GM19438 (cell line): ENCODE measurements around the gene AGMO.
"Not testable (repeated sequence)": the region's sequence is repeated elsewhere in the genome, so short reads cannot be mapped to it uniquely, and the experiment has no call there.

Experiments used
- ATAC-seq: cut with Tn5 transposase; IDR thresholded peaks from one replicate; pipeline ENCODE4 v1.9.1; 2021; ENCODE audit warnings: low read depth; ENCODE audit not compliant: unreplicated experiment

The AGMO gene

DNA sequence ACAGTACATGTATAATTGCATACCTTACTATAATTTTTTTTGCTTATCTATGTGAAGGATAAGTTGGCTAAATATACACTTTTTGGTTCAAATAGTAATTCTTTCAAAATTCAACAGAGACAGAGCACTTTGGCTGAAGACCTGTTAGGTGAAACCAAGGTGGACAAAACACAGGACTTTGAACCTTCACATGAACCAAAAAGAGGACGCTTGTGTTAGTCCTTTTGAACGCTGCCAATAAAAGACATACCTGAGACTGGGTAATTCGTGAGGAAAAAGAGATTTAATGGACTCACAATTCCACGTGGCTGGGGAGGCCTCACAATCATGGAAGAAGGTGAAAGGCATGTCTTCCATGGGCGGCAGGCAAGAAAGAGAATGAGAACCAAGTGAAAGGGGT is 4.7 kb upstream of the AGMO start:
- no peak for ATAC-seq

DNA sequence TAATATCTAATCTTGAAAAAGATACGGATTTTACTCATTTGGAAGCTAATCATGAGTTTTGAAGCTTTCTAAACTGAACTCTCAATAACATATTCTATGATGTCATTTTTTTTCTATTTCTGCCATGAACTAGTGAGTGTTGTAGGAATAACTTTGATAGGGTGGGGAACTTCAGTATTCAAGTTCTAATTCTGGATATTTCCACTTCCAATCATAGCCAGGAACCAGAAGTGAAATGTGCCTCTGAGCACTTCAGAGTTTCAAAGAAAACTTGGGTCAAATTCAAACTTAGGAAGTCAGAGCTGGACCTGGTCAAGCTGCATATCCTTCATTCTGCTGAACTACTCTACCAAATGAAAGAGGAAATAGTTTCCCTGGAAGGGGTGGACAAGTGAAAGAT is 847 bp downstream of the AGMO start:
- no peak for ATAC-seq

DNA sequence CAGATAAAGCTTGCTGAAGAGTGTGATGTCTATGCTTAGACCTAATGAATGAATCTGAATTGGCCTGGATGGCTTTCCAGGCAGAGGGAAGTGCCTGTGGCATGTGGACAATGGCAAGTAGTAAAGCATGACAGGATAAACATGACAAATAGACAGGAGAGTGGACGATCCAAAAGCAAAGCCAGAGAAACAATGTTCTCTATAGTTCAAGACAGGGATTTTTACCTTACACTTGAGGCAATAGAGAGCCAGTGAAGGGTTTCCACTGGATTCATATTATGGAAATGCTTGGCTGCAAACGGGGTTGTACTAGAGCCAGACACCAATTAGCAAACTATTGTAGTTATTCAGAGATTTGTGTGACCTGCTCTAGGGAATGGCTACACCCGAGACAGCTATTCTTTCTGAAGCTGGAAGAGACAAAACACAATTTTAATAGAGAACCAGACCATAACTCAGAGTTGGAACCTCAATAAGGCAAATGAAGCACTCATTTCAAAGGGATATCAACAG is 2.3 kb downstream of the AGMO start:
- ATAC-seq = no peak

DNA sequence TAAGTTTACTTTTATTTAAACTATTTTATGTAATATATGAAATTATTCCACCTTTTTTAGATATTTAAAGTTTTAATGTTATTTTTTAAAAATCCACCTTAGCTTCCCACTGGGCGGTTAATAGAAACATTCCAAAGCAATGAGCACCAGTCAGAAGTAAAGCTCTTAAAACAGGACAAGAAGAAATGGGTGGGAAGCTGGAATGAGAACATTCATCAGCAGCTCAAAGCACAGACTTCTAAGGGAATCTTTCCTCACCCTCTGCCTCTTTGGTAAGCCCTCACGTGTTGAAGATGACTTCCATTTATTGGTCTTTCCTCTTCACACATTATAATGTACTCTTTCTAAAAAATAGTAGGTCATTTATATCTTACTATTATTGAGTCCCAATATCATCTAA is 3.1 kb downstream of the AGMO start:
- ATAC-seq = no peak

DNA sequence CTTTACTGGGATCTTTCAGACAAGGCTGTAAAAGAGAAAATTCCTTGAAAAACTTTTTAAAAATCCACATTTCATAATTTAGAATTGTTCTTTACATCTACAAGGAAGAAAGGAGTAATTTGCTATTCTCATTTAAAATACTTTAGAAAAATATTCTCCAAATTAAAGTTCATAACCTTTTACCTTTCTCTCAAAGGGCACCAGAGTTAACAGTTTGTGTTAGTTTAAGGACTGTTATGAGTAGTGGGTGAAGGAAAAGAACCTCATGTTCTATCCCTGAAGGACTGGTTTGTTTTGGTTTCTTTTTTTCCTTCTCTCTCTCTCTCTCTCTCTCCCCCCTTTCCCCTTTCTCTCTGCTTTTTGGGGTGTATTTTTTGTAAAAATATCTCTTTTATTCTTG is 4.1 kb downstream of the AGMO start:
- no peak for ATAC-seq

DNA sequence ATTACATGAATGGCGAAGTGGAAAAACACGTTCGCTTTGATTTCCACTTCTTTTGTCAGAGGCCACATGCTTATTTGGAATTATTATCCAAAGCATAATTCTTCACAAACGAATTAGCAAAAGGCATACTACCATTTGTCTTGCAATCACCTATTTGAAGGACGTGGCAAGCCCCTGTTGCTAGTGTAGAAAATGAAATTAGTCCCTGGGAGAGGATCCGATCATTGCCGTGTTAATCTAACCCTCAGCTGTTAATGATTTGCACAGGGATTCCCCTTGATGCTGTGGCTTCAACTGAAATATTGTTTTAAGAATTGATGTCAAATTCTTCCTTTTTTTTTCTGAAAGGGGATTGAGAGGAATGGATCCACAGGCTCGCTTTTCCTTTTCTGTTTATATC is 4.6 kb downstream of the AGMO start:
- no peak for ATAC-seq

DNA sequence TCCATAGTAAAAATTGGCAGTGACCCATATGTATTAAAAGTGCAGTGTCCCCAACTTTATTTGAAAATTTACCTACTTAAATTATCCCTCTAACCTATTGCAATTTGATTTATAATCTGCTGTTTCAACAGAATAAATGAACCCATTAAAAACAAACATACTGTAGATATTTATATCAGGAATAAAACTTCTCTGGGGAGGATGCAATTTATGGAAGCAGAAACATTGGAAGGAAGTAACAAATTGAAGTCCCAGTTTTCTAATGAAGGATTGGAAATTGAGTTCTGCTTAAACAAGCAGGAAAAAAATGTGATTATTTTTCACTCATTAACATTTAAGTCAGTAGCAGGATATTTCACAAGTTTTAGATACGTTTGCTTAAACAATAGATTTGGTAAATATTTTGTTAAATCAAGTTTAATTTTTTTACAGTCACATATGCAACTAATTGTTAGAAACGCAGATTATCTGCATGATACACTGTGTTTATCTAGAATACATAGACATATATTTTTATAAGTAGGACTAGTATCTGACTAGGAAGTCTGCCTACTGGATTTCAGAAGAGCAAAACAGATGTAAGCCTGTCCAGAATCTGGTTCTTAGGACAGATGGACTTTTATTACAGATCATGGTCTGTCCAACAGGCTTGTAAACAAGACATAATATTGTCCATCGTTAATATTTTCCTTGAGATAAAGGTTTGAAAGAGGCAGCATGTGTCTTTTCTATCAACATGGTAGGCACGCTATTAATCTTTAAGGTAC is 5.3 kb downstream of the AGMO start:
- no peak for ATAC-seq

DNA sequence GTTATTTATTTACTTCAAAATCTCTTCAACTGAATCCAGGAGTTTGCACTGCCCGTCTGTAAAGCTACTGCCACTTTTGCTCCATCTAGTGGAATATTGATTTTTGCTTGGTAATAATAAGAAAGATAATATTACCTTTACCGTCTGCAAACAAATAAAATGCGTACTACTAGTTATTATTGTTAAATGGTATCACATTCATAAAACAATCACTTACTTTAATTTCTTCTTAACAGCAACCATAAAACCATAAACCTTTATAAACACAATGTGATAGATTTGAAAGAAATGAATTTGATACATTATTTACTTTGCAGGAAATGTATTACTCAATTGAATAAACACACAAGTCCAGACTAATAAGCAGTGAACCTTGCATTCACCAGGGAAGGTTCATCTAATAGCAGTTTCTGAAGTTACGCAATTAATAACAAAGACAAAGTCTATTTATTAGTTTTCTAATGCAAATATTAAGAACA is 6.4 kb downstream of the AGMO start:
- no peak for ATAC-seq

DNA sequence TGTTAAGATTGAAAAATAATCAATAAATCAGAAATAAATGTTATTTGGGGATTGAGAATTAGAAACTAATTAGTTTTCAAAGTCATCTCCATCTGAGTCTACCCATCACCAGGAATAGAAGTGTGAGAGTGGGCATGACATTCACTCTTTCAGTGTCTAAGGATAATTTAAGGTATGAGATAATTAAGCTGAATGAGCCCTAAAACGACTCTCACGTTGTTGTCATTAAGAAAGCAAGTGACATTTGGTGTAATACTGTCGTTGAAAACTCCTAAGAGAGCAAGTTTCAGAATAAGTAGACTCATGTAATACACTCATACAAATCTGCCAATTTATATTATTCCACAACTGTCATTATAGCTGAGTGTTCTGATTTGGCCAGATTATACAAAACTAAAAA is 7.1 kb downstream of the AGMO start:
- no peak for ATAC-seq

DNA sequence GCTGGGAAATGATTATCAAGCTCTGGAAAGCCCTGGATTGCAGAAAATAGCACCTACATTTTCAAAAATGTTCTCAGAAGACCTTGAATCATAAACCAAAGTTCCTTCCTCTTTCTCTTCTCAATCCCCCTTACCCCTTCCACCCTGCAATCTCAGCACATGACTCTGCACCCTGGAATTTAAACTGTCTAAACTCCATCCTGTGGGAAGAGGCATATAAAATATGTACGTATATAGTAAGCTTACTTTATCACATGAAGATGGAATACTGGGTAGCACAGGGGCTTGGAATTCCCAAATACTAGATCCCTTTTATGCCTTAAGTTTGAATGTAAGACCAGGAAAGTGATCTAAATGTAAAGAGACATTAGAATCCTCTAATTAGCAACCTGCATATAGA is 7.7 kb downstream of the AGMO start:
- ATAC-seq = no peak

DNA sequence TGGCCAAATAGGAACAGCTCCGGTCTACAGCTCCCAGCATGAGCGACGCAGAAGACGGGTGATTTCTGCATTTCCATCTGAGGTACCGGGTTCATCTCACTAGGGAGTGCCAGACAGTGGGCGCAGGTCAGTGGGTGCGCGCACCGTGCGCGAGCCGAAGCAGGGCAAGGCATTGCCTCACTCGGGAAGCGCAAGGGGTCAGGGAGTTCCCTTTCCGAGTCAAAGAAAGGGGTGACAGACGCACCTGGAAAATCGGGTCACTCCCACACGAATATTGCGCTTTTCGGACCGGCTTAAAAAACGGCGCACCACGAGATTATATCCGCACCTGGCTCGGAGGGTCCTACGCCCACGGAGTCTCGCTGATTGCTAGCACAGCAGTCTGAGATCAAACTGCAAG is 14.5 kb downstream of the AGMO start:
- ATAC-seq = not testable (repeated sequence)

DNA sequence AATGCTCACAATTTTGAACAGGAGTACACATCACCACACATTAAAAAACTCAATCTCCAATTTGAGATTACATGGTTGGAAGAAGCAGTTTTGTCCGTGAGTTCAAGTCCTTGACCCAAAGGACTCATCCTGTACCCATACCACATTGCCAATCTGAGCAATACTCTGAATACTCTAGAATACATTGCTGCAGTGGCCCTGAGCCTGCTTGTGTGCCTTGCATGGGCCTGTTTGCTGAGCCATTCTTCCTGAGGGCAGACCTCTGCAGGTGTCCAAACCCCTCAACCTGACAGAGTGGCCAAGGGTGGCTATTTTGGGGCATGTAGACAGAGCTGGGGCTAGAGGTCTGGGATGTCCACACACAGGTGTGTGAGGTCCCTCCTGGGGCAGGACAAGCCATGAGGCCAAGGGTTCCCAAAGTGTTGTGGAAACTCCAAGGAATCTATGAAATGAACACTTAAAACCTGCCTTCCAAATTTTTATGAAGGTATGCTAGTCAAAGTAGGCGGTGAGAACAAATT is 15.5 kb downstream of the AGMO start:
- ATAC-seq = no peak

DNA sequence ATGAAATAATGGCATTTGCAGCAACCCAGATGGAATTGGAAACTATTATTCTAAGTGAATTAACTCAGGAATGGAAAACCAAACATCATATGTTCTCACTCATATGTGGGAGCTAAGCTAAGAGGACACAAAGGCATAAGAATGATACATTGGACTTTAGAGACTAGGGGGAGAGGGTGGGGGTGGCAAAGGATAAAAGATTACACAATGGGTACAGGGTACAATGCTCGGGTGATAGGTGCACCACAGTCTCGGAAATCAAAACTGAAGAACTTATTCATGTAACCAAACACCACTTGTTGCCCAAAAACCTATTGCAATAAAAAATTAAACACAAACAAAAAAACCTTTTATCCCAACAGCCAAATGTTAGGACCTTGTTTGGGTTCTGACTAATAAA is 17.8 kb downstream of the AGMO start:
- ATAC-seq = no peak

DNA sequence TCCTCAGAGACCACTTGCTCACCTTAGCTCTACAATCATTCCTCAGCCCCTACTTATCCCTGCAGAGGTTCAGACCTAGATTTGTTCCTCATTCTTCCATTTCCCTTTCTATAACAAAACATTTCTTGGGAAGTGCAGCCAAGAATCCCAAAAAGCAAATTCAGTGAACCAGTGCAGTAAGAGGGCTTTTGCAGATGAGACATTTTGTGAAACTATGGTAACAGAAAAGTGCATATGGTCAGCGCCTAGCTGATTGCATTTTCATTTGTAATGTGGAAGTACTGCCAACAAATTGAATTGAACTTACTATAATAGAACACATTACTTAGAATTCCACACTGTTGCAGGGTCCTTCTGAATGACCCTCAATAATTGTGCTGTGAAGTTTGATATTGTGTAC is 18.6 kb downstream of the AGMO start:
- no peak for ATAC-seq

DNA sequence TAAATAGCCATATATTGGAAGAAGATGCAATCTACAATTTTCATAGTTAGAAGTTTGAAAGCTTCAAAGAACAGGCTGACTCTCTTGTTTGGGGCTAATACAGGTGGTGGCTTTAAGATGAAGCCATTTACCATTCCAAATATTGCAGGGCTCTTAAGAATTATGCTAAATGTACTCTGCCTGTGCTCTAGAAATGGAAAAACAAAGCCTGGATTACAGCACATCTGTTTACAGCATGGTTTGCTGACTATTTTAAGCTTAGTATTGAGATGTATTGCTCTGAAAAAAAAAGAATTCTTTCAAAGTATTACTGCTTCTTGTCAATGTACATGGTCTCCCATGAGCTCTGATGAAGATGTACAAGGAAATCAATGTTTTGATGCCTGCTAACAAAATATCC is 34.2 kb downstream of the AGMO start:
- no peak for ATAC-seq

DNA sequence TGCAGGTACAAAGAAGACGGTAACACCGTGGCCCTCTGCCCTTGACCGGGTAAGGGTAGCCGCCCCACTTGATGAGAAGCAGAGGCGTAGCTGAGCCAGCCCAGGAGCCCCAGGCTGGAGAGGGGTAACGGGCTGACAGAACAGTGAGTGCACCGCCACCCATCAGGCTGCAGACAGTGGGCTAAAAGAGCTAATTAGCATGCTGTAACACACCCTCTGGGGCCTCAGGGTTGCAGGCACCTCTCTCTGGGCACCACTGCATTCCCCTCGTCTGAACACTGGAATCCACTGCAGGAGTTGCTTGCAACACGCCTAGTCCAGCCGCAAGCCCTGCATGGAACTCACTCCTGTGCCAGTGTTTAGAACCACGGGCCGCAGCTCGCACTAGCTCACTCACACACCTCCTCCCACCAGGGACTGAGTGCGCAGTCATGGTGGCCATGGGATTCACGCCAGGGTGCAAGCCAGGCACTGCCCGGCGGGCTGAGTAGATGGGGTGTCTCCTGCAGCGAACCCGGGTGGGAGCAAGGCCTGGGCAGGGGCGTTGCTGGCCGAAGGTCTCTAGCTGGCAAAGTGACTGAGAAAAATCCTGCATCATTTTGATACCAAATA is 36.1 kb downstream of the AGMO start:
- no peak for ATAC-seq

DNA sequence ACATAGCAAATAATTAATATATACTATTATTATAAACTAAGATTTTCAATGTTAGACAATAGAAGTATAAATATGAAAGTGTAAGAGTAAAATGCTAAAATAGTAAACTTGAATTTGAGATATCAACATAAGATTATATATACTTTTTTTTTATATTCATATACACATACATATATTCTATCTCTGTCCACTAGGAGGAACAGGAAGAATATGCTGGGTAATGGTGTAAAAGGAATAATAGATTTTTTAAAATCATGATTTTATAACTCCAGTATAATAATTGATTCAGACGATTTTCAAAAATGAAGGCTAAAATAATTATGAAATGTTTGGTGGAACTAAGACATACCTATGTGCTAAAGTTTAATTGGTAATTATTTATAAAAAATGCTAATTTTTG is 37.7 kb downstream of the AGMO start:
- ATAC-seq = no peak

DNA sequence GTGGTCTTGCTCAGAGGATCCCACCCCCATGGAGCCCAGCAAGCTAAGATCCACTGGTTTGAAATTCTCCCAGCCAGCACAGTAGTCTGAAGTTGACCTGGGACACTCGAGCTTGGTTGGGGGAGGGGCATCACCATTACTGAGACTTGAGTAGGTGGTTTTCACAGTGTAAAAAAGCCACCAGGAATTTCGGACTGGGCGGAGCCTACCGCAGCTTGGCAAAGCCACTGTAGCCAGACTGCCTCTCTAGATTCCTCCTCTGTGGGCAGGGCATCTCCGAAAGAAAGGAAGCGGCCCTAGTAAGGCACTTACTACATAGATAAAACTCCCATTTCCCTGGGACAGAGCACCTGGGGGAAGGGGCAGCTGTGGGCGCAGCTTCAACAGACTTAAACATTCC is 44.0 kb downstream of the AGMO start:
- ATAC-seq = not testable (repeated sequence)

DNA sequence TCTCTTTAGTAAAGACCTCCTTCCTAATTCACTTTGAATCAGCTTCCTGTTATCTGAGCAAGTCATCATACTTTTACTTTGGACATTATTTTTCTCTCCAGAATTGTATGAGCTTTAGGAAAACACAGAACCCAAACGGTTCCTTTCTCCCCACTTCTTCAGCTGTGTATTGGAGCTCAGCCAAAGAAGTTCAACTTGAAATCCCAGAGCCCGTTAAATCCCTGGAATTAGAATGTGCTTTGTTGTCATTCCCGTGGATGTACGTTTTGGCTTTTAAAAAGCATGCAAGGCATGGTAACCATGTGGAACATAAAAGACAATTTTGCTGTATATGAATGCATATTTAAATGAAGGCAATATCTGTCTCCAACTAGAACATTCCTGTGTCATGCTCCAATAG is 46.6 kb downstream of the AGMO start:
- ATAC-seq = no peak

DNA sequence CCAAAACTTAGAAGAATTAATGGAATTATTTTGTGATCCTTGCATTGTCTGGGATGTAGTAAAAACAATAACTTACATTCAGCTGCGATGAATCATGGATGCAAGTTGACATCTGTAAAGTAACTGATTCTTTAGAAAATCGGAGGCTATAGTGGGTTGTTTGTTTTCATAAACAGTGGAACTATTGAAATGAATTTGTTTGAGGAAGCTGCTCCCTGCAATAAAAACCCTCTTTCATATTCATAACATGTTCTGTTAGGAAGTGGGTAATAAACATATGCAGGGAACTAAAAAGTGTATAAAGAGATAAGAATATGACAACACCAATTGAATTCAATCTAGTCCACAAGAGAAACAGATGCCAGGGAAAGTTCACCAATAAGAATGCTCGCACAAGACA is 53.6 kb downstream of the AGMO start:
- ATAC-seq = no peak

DNA sequence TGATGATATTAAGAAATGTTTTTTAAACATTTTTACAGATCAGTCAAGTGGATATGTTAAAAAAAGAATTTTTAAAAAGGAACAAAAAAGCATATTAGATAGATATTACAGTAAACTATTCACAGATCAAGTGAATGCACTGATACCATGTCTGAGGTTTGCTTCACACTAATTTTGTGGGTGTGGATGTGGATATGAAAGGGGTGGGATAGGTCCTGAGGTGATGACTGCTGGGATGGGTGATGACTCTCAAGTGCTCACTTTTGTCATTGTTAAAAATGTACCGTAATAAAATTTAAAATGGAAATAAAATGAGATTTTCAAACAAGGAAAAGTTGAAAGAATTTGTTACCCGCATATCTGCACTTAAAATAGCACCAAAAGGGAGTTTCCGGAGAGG is 54.1 kb downstream of the AGMO start:
- no peak for ATAC-seq

DNA sequence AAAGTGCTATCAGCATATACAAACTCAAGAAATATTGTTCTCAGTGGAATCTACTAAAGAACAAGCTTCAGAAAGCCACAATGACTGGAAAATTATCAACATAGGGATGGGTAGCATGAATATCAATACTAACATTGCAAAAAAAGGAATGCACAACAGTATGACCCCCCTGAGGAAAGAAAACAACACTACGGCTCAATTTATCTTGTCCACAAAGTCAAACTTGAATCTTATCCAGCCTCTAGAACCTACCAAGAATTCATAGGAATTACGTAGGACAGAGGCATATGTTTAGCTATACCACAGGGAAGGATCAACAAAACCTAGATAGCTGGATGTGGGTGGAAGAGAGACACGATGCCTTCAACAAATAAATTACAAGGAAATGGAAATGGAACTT is 54.6 kb downstream of the AGMO start:
- no peak for ATAC-seq
